MM.1S (cell line): ENCODE results near the gene AFAP1.

Experiments used
- CTCF ChIP-seq: fragments of 300-600 bp; sonication (generic); IDR thresholded peaks from 2 replicates; pipeline ENCODE4 v1.5.1; 2016; ENCODE audit warnings: antibody characterized with exemption, low read length, mixed read lengths
- EZH2 ChIP-seq: fragments of 300-600 bp; sonication (generic); optimal IDR thresholded peaks from 2 replicates; pipeline ENCODE3; 2017; ENCODE audit warnings: low read depth, mild to moderate bottlenecking, antibody characterized with exemption, low read length, mixed read lengths

GRCh38 chr4:7719354-7720174 is 220.1 kb downstream of the AFAP1 start:
- TF ChIP-seq CTCF: peak; percentile 71
- TF ChIP-seq EZH2: no peak
